Gastrocnemius medialis (tissue), 4 donors: ENCODE data around the gene RYR2. TPM values are rescaled to one million over a fixed set of nuclear protein-coding genes. Genes with fewer than 3 reads are reported as not detected.

ENCODE experiments used
- ATAC-seq, 2 donors: fragments of 150-250 bp; one replicate each; pipeline ENCODE4 v1.9.1; 2016
- DNase-seq, 2 donors: peaks; one replicate each; pipeline ENCODE4 v3.0.0-alpha.2; 2019
- H3K27ac ChIP-seq, 4 donors: fragments of 200-600 bp; sonication (generic); 1 replicate in 1 of 4; 2 replicates in 3 of 4; pipeline ENCODE4 v1.5.1; 2016 to 2018; ENCODE audit warnings: mild to moderate bottlenecking in 2 of 4, moderate library complexity in 1 of 4
- H3K27me3 ChIP-seq, 3 donors: fragments of 200-600 bp; sonication (generic) in 2 of 3; 1 replicate in 1 of 3; 2 replicates in 2 of 3; pipeline versions ENCODE4 v1.5.1 to v1.6.0; 2016 to 2019; ENCODE audit warnings: mild to moderate bottlenecking in 1 of 3, moderate library complexity in 1 of 3
- H3K36me3 ChIP-seq, 2 donors: fragments of 200-600 bp; sonication (generic) in 1 of 2; one replicate each; pipeline ENCODE4 v1.5.1; 2017 to 2018
- H3K4me1 ChIP-seq, 2 donors: fragments of 200-600 bp; sonication (generic) in 1 of 2; one replicate each; pipeline ENCODE4 v1.5.1; 2016 to 2017; ENCODE audit warnings: mild to moderate bottlenecking in 2 of 2
- H3K4me3 ChIP-seq, 4 donors: fragments of 200-600 bp; sonication (generic) in 3 of 4; 1 replicate in 1 of 4; 2 replicates in 3 of 4; pipeline ENCODE4 v1.5.1; 2016 to 2019; ENCODE audit warnings: mild to moderate bottlenecking in 2 of 4
- H3K9me3 ChIP-seq, 3 donors: fragments of 200-600 bp; sonication (generic) in 2 of 3; 1 replicate in 1 of 3; 2 replicates in 2 of 3; pipeline ENCODE4 v1.5.1; 2016 to 2019
- CTCF ChIP-seq, 5 experiments: fragments of 450-650 bp in 3 of 5; fragments of 200-600 bp in 2 of 5; sonication (generic) in 2 of 5; IDR thresholded peaks in 4 of 5; conservative IDR thresholded peaks in 1 of 5; 1 replicate in 4 of 5; 2 replicates in 1 of 5; pipeline ENCODE4 v1.5.1; 2016 to 2019; ENCODE audit warnings: antibody characterized with exemption in 5 of 5, mild to moderate bottlenecking in 3 of 5, moderate library complexity in 3 of 5
- POLR2A ChIP-seq, 2 donors: fragments of 450-650 bp; IDR thresholded peaks; one replicate each; pipeline ENCODE4 v1.6.1; 2017; ENCODE audit warnings: antibody characterized with exemption in 2 of 2, mild to moderate bottlenecking in 2 of 2, moderate library complexity in 2 of 2
- in situ Hi-C, 4 donors: fragments of 200-750 bp; cut with MboI; loops; one replicate each; pipeline versions ENCODE4 v1.15.0 to v1.8.0; 2017; ENCODE audit warnings: low sequenced_read_pairs in 4 of 4
- intact Hi-C: fragments of 100-400 bp; cut with DNase I; formaldehyde crosslinking; loops from one replicate; pipeline ENCODE4 v1.15.1; 2023; ENCODE audit warnings: low total_unique reads
- total RNA-seq, 4 donors: library from RNA; depleted of rRNA; stranded (reverse); fragments of >200 nt; gene quantifications; one replicate each; pipeline versions ENCODE4 v1.1.0 to v1.2.3, GENCODE V29; 2016

RYR2 gene
- total RNA-seq, 4 donors from 2014 or later, result 0.04 to 0.16 (median 0.07) TPM

GRCh38 chr1:237473854-237474253, 431.9 kb downstream of the RYR2 start:
- Histone ChIP-seq H3K27me3 (no peaks in the 10 kb centered on the region), H3K9me3 (no peaks in the 10 kb centered on the region), H3K4me1 (no peaks in the 10 kb centered on the region), H3K4me3 (no peak overlapping the region), H3K36me3 (no peaks in the 10 kb centered on the region), H3K27ac (no peak overlapping the region)
- ATAC-seq, result no peak
- no peak for DNase-seq
- in situ Hi-C loops (no loop called here), intact Hi-C loops (no loop called here)
- TF ChIP-seq CTCF (IDR thresholded peaks at IDR 0.05 in 4 of 5, conservative IDR thresholded peaks at IDR 0.05 in 1 of 5) (no peak), POLR2A (IDR thresholded peaks at IDR 0.05) (no peak)

- TF ChIP-seq POLR2A (IDR thresholded peaks at IDR 0.05) (no peak), CTCF (IDR thresholded peaks at IDR 0.05 in 4 of 5, conservative IDR thresholded peaks at IDR 0.05 in 1 of 5) (no peak)
- DNase-seq (no peak), ATAC-seq (no peak)
- no peaks in the 10 kb centered on the region for H3K9me3 ChIP-seq
- no peaks in the 10 kb centered on the region for H3K27me3 ChIP-seq
- no peak overlapping the region for H3K27ac ChIP-seq
- H3K4me1 ChIP-seq, result no peaks in the 10 kb centered on the region
- in situ Hi-C loops, result no loop called here
- no peak overlapping the region for H3K4me3 ChIP-seq
- intact Hi-C loops, result no loop called here
- H3K36me3 ChIP-seq, result no peaks in the 10 kb centered on the region
Measured at GRCh38 chr1:237478082-237478481, 436.1 kb downstream of the RYR2 start.

GRCh38 chr1:237478842-237479241, 436.9 kb downstream of the RYR2 start:
- TF ChIP-seq POLR2A (IDR thresholded peaks at IDR 0.05), result no peak
- TF ChIP-seq CTCF (IDR thresholded peaks at IDR 0.05 in 4 of 5, conservative IDR thresholded peaks at IDR 0.05 in 1 of 5), result no peak
- intact Hi-C loops, result no loop called here
- Histone ChIP-seq H3K4me3 (no peak overlapping the region), H3K36me3 (no peaks in the 10 kb centered on the region), H3K4me1 (no peaks in the 10 kb centered on the region), H3K27me3 (no peaks in the 10 kb centered on the region), H3K27ac (no peak overlapping the region), H3K9me3 (no peaks in the 10 kb centered on the region)
- DNase-seq, result no peak
- ATAC-seq, result no peak
- in situ Hi-C loops, result no loop called here

- intact Hi-C loops (no loop called here), in situ Hi-C loops (no loop called here)
- no peak for DNase-seq
- H3K4me3 ChIP-seq, result no peak overlapping the region
- H3K9me3 ChIP-seq, result no peaks in the 10 kb centered on the region
- H3K4me1 ChIP-seq, result no peaks in the 10 kb centered on the region
- H3K27me3 ChIP-seq, result no peaks in the 10 kb centered on the region
- H3K36me3 ChIP-seq, result no peaks in the 10 kb centered on the region
- H3K27ac ChIP-seq, result no peak overlapping the region
- no peak for ATAC-seq
- TF ChIP-seq POLR2A (IDR thresholded peaks at IDR 0.05), result no peak
- no peak for TF ChIP-seq CTCF (IDR thresholded peaks at IDR 0.05 in 4 of 5, conservative IDR thresholded peaks at IDR 0.05 in 1 of 5)
Measured at GRCh38 chr1:237482777-237483176, 440.8 kb downstream of the RYR2 start.

- H3K9me3 ChIP-seq, result no peaks in the 10 kb centered on the region
- TF ChIP-seq CTCF (IDR thresholded peaks at IDR 0.05 in 4 of 5, conservative IDR thresholded peaks at IDR 0.05 in 1 of 5), result no peak
- TF ChIP-seq POLR2A (IDR thresholded peaks at IDR 0.05), result no peak
- no peak for ATAC-seq
- intact Hi-C loops (no loop called here), in situ Hi-C loops (no loop called here)
- no peaks in the 10 kb centered on the region for H3K4me1 ChIP-seq
- no peak overlapping the region for H3K27ac ChIP-seq
- H3K36me3 ChIP-seq, result no peaks in the 10 kb centered on the region
- H3K27me3 ChIP-seq, result no peaks in the 10 kb centered on the region
- H3K4me3 ChIP-seq, result no peak overlapping the region
- no peak for DNase-seq
Measured at GRCh38 chr1:237492359-237492758, 450.4 kb downstream of the RYR2 start.
